Fibroblast of lung (primary cell): ENCODE results near the gene CPZ. TPM values are rescaled to one million over a fixed set of nuclear protein-coding genes. Genes with fewer than 3 reads are reported as not detected.

Source experiments
- DNase-seq, 2 donors: peaks; one replicate each; pipeline versions ENCODE4 v3.0.0 to v3.0.0-alpha.2; 2010; ENCODE audit warnings: low read depth in 2 of 2
- H2AFZ ChIP-seq: 2 replicates; pipeline ENCODE4 v1.5.1; 2012; ENCODE audit warnings: low read length, control low read depth, inconsistent platforms
- H3K27ac ChIP-seq: 2 replicates; pipeline ENCODE4 v1.5.1; 2011; ENCODE audit warnings: low read length, control low read depth; ENCODE audit not compliant: insufficient read depth
- H3K27me3 ChIP-seq: 2 replicates; pipeline ENCODE4 v1.5.1; 2011; ENCODE audit warnings: mild to moderate bottlenecking, low read length; ENCODE audit not compliant: control insufficient read depth, insufficient read depth
- H3K36me3 ChIP-seq: 2 replicates; pipeline ENCODE4 v1.5.1; 2011; ENCODE audit warnings: low read length; ENCODE audit not compliant: control insufficient read depth, insufficient read depth
- H3K4me1 ChIP-seq: 2 replicates; pipeline ENCODE4 v1.5.1; 2011; ENCODE audit warnings: low read length; ENCODE audit not compliant: control insufficient read depth, insufficient read depth; ENCODE audit errors: extremely low read depth
- H3K4me2 ChIP-seq: 2 replicates; pipeline ENCODE4 v1.5.1; 2011; ENCODE audit warnings: low read length, control low read depth; ENCODE audit not compliant: insufficient read depth; ENCODE audit errors: extremely low read depth
- H3K4me3 ChIP-seq, 4 experiments: fragments of 200-600 bp in 1 of 4; sonication (generic) in 1 of 4; replicated peaks in 1 of 4; 2 replicates each; pipeline ENCODE4 v1.5.1; 2011 to 2016; ENCODE audit warnings: low read length in 4 of 4, low read depth in 3 of 4, mild to moderate bottlenecking in 3 of 4, control low read depth in 2 of 4, inconsistent platforms in 1 of 4, mixed read lengths in 1 of 4; ENCODE audit not compliant: insufficient read depth in 1 of 4; ENCODE audit errors: control extremely low read depth in 1 of 4
- H3K79me2 ChIP-seq: 2 replicates; pipeline ENCODE4 v1.5.1; 2012; ENCODE audit warnings: mild to moderate bottlenecking, low read length, inconsistent platforms; ENCODE audit not compliant: control insufficient read depth, insufficient read depth
- H3K9ac ChIP-seq: 2 replicates; pipeline ENCODE4 v1.5.1; 2011; ENCODE audit warnings: mild to moderate bottlenecking, low read length, control low read depth; ENCODE audit not compliant: insufficient read depth
- H3K9me3 ChIP-seq: 2 replicates; pipeline ENCODE4 v1.5.1; 2012; ENCODE audit warnings: low read depth, low read length; ENCODE audit not compliant: control insufficient read depth, insufficient read depth
- H4K20me1 ChIP-seq: 2 replicates; pipeline ENCODE4 v1.5.1; 2011; ENCODE audit warnings: low read length; ENCODE audit not compliant: control insufficient read depth, insufficient read depth; ENCODE audit errors: extremely low read depth
- EZH2 ChIP-seq: IDR thresholded peaks from 2 replicates; pipeline ENCODE4 v1.5.1; 2012; ENCODE audit warnings: low read length, control low read depth, mild to moderate bottlenecking; ENCODE audit errors: missing control alignments
- polyA minus RNA-seq: library from RNA; depleted of rRNA, polyadenylated mRNA; stranded (reverse); fragments of >200 nt; gene quantifications from 2 replicates; pipeline ENCODE4 v1.2.3, GENCODE V29; 2011; ENCODE audit warnings: low replicate concordance
- polyA plus RNA-seq, 2 donors: library from polyadenylated mRNA; depleted of rRNA in 1 of 2; stranded (reverse) in 1 of 2; unstranded in 1 of 2; fragments of >200 nt; gene quantifications; 2 replicates each; pipeline ENCODE4 v1.2.1, GENCODE V29; 2011 to 2012; ENCODE audit warnings: missing spikeins in 1 of 2
- total RNA-seq: library from RNA; depleted of rRNA; stranded (reverse); fragments of >200 nt; gene quantifications from 2 replicates; pipeline ENCODE4 v1.2.1, GENCODE V29; 2014
- TF ChIP-seq, protein P1 (sequence below), 2 donors: IDR thresholded peaks in 1 of 2; conservative IDR thresholded peaks in 1 of 2; 1 replicate in 1 of 2; 2 replicates in 1 of 2; pipeline ENCODE4 v1.5.1; 2011 to 2012; ENCODE audit warnings: low read length in 2 of 2, control low read depth in 1 of 2, inconsistent platforms in 1 of 2, low read depth in 1 of 2, mild to moderate bottlenecking in 1 of 2

CPZ gene
- total RNA-seq = 7.1 and 20.8 TPM in 2 replicates
- 1.0 and 24.4 TPM in 2 replicates for polyA plus RNA-seq
- 1.6 and 33.2 TPM in 2 replicates for polyA plus RNA-seq (2012)
- 2.0 and 20.7 TPM in 2 replicates for polyA minus RNA-seq

DNA sequence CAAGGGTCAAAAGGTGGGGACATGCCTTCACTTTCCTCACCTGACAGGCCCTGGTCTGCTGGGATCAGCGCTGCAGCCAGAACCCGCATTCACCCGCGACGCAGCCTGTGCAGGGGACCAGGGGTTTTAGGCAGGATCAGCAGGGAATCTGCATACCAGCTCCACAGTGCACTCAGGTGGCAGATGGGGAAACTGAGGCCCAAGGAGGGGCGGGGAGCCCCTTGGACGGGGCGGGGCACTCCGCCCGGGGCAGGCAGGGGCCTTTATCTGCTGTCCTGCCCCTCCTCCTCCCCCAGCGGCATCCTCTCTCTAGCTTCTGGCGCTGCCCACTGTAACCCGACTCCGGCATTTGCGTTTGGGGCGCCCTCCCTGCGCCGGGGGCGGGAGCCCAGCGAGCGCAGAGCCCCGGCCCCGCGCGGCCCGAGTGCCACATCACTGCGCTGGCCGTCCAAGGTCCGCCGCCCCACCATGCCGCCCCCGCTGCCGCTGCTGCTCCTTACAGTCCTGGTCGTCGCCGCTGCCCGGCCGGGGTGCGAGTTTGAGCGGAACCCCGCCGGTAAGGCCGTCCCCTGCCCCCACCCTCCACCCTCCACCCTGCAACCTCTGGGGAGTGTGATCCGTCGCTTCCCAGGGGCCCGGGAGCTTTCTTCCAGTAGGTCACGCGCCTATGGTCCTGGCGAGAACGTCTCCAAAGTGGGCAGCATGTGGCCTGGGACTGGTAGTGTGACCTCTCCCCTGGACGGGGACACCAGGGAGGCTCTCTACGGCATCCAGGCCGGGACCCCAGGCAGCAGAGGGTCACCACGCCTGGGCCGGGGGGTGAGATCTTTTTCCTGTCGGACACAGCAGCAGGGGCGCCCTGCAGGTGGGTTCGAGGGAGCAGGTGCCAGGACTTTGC, at the start of gene CPZ:
Gene CPZ, plus strand, starts transcription at position 400 of the 898 bp plus-strand sequence. Its CDS starts 69 bp downstream, at position 469.
- TF ChIP-seq, protein P1, sequence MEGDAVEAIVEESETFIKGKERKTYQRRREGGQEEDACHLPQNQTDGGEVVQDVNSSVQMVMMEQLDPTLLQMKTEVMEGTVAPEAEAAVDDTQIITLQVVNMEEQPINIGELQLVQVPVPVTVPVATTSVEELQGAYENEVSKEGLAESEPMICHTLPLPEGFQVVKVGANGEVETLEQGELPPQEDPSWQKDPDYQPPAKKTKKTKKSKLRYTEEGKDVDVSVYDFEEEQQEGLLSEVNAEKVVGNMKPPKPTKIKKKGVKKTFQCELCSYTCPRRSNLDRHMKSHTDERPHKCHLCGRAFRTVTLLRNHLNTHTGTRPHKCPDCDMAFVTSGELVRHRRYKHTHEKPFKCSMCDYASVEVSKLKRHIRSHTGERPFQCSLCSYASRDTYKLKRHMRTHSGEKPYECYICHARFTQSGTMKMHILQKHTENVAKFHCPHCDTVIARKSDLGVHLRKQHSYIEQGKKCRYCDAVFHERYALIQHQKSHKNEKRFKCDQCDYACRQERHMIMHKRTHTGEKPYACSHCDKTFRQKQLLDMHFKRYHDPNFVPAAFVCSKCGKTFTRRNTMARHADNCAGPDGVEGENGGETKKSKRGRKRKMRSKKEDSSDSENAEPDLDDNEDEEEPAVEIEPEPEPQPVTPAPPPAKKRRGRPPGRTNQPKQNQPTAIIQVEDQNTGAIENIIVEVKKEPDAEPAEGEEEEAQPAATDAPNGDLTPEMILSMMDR (conservative IDR thresholded peaks at IDR 0.05 in 1 of 2, IDR thresholded peaks at IDR 0.05 in 1 of 2; ENCODE audit: low read depth in 1 of 2, low read length in 2 of 2) = no peak
- TF ChIP-seq EZH2 = no peak
- H3K27me3 ChIP-seq = peaks cover 18% of the 10 kb centered on the region
- no peak within 1 kb of the TSS for H3K27ac ChIP-seq
- no peaks in the 10 kb centered on the region for H3K36me3 ChIP-seq
- H3K4me1 ChIP-seq = peaks cover 3% of the 10 kb centered on the region
- no peaks in the 10 kb centered on the region for H4K20me1 ChIP-seq
- peak within 1 kb of the TSS; percentile 16 to 63 (median 30) for H3K4me3 ChIP-seq
- peak; percentile 11 to 57 for DNase-seq
- no peaks in the 10 kb centered on the region for H3K9me3 ChIP-seq
- H3K79me2 ChIP-seq = no peaks in the 10 kb centered on the region
- no peak within 1 kb of the TSS for H3K4me2 ChIP-seq
- H3K9ac ChIP-seq = peak within 1 kb of the TSS; percentile 55
- H2AFZ ChIP-seq = no peak within 1 kb of the TSS

DNA sequence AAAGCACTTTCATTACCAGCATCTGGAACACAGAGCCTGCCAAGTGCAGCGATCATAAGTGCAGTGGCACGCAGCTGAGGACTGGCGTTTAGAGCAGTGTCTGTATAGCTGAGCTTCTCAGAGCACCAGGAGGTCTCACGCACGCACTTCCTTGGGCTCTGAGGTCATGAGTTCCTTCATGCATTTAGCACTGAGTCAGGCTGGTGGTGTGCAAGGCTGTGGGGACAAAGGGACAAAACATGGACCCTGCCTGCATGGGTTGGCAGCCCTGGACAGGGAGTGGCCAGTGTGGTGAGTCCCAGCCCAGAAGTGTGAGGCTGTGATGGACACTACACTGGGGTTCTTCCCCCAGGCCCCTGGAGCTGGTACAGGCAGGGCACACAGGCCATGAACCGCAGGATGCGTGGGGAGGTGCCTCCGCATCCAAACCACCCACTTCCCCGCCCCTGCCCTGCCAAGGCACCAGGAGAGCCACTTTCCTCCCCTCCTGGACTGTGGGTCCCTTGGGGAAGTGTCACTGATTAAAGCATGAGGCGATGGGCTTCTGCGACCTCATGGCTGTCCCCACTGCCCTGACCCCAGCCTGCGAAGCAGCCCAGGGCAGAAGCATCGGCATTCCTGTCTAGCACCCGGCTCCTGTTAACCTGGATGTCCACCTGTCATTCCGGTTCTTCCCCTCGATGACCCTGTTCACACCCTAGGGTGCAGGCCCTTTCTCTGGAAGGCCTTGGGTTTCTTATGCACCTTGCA, 49.6 kb upstream of the CPZ start:
- DNase-seq = no peak
- Histone ChIP-seq H2AFZ (no peak overlapping the region), H3K4me3 (no peak overlapping the region), H3K4me1 (peaks cover 7% of the 10 kb centered on the region), H4K20me1 (no peaks in the 10 kb centered on the region), H3K27ac (no peak overlapping the region), H3K9me3 (no peaks in the 10 kb centered on the region), H3K9ac (no peak overlapping the region), H3K79me2 (no peaks in the 10 kb centered on the region), H3K36me3 (no peaks in the 10 kb centered on the region), H3K4me2 (no peak overlapping the region), H3K27me3 (no peaks in the 10 kb centered on the region)
- TF ChIP-seq EZH2 = no peak
- TF ChIP-seq, protein P1 (conservative IDR thresholded peaks at IDR 0.05 in 1 of 2, IDR thresholded peaks at IDR 0.05 in 1 of 2; ENCODE audit: low read depth in 1 of 2, low read length in 2 of 2) = no peak

- no peak for DNase-seq
- H3K4me2 ChIP-seq = no peak overlapping the region
- no peaks in the 10 kb centered on the region for H3K9me3 ChIP-seq
- no peaks in the 10 kb centered on the region for H3K27me3 ChIP-seq
- no peak overlapping the region for H3K9ac ChIP-seq
- no peaks in the 10 kb centered on the region for H4K20me1 ChIP-seq
- peaks cover 6% of the 10 kb centered on the region for H3K4me1 ChIP-seq
- no peak for TF ChIP-seq EZH2
- TF ChIP-seq, protein P1 (conservative IDR thresholded peaks at IDR 0.05 in 1 of 2, IDR thresholded peaks at IDR 0.05 in 1 of 2; ENCODE audit: low read depth in 1 of 2, low read length in 2 of 2) = no peak
- H3K27ac ChIP-seq = no peak overlapping the region
- H3K79me2 ChIP-seq = no peaks in the 10 kb centered on the region
- H3K36me3 ChIP-seq = no peaks in the 10 kb centered on the region
- no peak overlapping the region for H2AFZ ChIP-seq
- H3K4me3 ChIP-seq = no peak overlapping the region
Observed at GRCh38 chr4:8543623-8544022, 48.9 kb upstream of the CPZ start.
